Endothelial cell of umbilical vein (primary cell): ENCODE measurements around the gene MAS1L. TPM values are rescaled to one million over a fixed set of nuclear protein-coding genes. Genes with fewer than 3 reads are reported as not detected.

Source experiments
- BruUV-seq: library from RNA; stranded (reverse); fragments of 400-500 nt; replicated peaks from 2 replicates; lab custom pipeline; 2021; lab: Mats Ljungman, UMichigan
- CTCF ChIA-PET: fragments of 300-600, 350-600 bp; sonication (Branson Sonifier 250); formaldehyde crosslinking; loops from one replicate; lab custom pipeline; 2021; ENCODE audit warnings: antibody characterized with exemption, inconsistent platforms; lab: Charles Lee
- POLR2A ChIA-PET: fragments of 300-600, 350-600 bp; sonication (Branson Sonifier 250); formaldehyde crosslinking; loops from one replicate; lab custom pipeline; 2021; ENCODE audit warnings: antibody characterized with exemption, inconsistent platforms; lab: Charles Lee
- DNase-seq: peaks from one replicate; pipeline ENCODE4 v3.0.0-alpha.2; 2011; ENCODE audit warnings: low read depth, low spot score
- FAIRE-seq: peaks from 2 replicates; lab custom pipeline; 2011; peaks lifted over from hg19 to GRCh38; lab: Jason Lieb, UNC
- H2AFZ ChIP-seq: 2 replicates; pipeline ENCODE4 v1.6.0; 2012; ENCODE audit warnings: low read depth, low read length, control low read depth, inconsistent platforms
- H3K27ac ChIP-seq: 2 replicates; pipeline ENCODE4 v1.5.1; 2011; ENCODE audit warnings: low read depth, mild to moderate bottlenecking, control low read depth, low read length, moderate library complexity; ENCODE audit not compliant: insufficient read depth
- H3K27me3 ChIP-seq, 2 experiments: 2 replicates each; pipeline versions ENCODE4 v1.6.0 to v1.6.1; 2011; ENCODE audit warnings: low read length in 2 of 2, mixed read lengths in 1 of 2; ENCODE audit not compliant: control insufficient read depth in 2 of 2, insufficient read depth in 2 of 2
- H3K36me3 ChIP-seq, 2 experiments: 2 replicates in 1 of 2; 3 replicates in 1 of 2; pipeline ENCODE4 v1.5.1; 2011; ENCODE audit warnings: low read length in 2 of 2, mild to moderate bottlenecking in 1 of 2, moderate library complexity in 1 of 2; ENCODE audit not compliant: control insufficient read depth in 2 of 2, insufficient read depth in 2 of 2; ENCODE audit errors: extremely low read depth in 1 of 2
- H3K4me1 ChIP-seq: 3 replicates; pipeline ENCODE4 v1.5.1; 2011; ENCODE audit warnings: mild to moderate bottlenecking, low read length; ENCODE audit not compliant: control insufficient read depth, insufficient read depth; ENCODE audit errors: extremely low read depth
- H3K4me2 ChIP-seq: 2 replicates; pipeline ENCODE4 v1.6.1; 2011; ENCODE audit warnings: low read length, control low read depth, mixed read lengths; ENCODE audit not compliant: insufficient read depth
- H3K4me3 ChIP-seq, 3 experiments: fragments of 200-600 bp in 1 of 3; sonication (generic), shearing (Covaris generic) in 1 of 3; replicated peaks in 1 of 3; 2 replicates each; pipeline ENCODE4 v1.5.1; 2011 to 2016; ENCODE audit warnings: control low read depth in 3 of 3, low read length in 3 of 3, mild to moderate bottlenecking in 2 of 3, inconsistent platforms in 1 of 3, low read depth in 1 of 3, moderate library complexity in 1 of 3; ENCODE audit not compliant: insufficient read depth in 1 of 3
- H3K79me2 ChIP-seq: 2 replicates; pipeline ENCODE4 v1.6.0; 2012; ENCODE audit warnings: low read length, inconsistent platforms; ENCODE audit not compliant: control insufficient read depth, insufficient read depth
- H3K9ac ChIP-seq: replicated peaks from 2 replicates; pipeline ENCODE3; 2011; ENCODE audit warnings: low read length, control low read depth; ENCODE audit not compliant: insufficient read depth; ENCODE audit errors: extremely low read depth
- H3K9me1 ChIP-seq: replicated peaks from 3 replicates; pipeline ENCODE4 v1.6.0; 2011; ENCODE audit warnings: mild to moderate bottlenecking, low read length; ENCODE audit not compliant: control insufficient read depth, insufficient read depth; ENCODE audit errors: extremely low read depth
- H3K9me3 ChIP-seq: replicated peaks from 2 replicates; pipeline ENCODE4 v1.5.1; 2012; ENCODE audit warnings: low read length, inconsistent platforms; ENCODE audit not compliant: control insufficient read depth, insufficient read depth
- H4K20me1 ChIP-seq: replicated peaks from 2 replicates; pipeline ENCODE3; 2011; ENCODE audit warnings: mild to moderate bottlenecking, low read length; ENCODE audit not compliant: control insufficient read depth, insufficient read depth; ENCODE audit errors: extremely low read depth
- CTCF ChIP-seq, 2 donors: IDR thresholded peaks; 1 replicate in 1 of 2; 2 replicates in 1 of 2; pipeline ENCODE4 v1.5.1; 2011; ENCODE audit warnings: low read length in 2 of 2, mild to moderate bottlenecking in 2 of 2, moderate library complexity in 2 of 2, control low read depth in 1 of 2, inconsistent platforms in 1 of 2, low read depth in 1 of 2; ENCODE audit not compliant: insufficient read depth in 1 of 2; ENCODE audit errors: extremely low read depth in 1 of 2
- EZH2 ChIP-seq: IDR thresholded peaks from 2 replicates; pipeline ENCODE4 v1.6.1; 2012; ENCODE audit warnings: borderline replicate concordance, low read depth, mild to moderate bottlenecking, moderate library complexity, low read length, inconsistent platforms; ENCODE audit not compliant: severe bottlenecking
- FOS ChIP-seq: IDR thresholded peaks from 2 replicates; pipeline ENCODE4 v1.6.1; 2011; ENCODE audit warnings: mild to moderate bottlenecking, low read length, moderate library complexity, borderline replicate concordance; ENCODE audit not compliant: insufficient read depth
- GATA2 ChIP-seq: IDR thresholded peaks from 2 replicates; pipeline ENCODE4 v1.7.0; 2011; ENCODE audit warnings: low read depth, mild to moderate bottlenecking, moderate library complexity, mixed read lengths, low read length; ENCODE audit not compliant: insufficient read length, insufficient read depth
- JUN ChIP-seq: IDR thresholded peaks from 2 replicates; pipeline ENCODE4 v1.6.1; 2011; ENCODE audit warnings: borderline replicate concordance, low read depth; ENCODE audit not compliant: insufficient read length, insufficient read depth
- MAX ChIP-seq: IDR thresholded peaks from 2 replicates; pipeline ENCODE4 v1.6.1; 2011; ENCODE audit not compliant: insufficient read depth, insufficient read length
- MYC ChIP-seq: IDR thresholded peaks from one replicate; pipeline ENCODE4 v1.6.1; 2011; ENCODE audit warnings: mild to moderate bottlenecking, low read depth, low read length
- POLR2A ChIP-seq: IDR thresholded peaks from 2 replicates; pipeline ENCODE4 v1.6.1; 2012; ENCODE audit warnings: low read depth, mild to moderate bottlenecking, control low read depth, low read length
- POLR2AphosphoS5 ChIP-seq: IDR thresholded peaks from 2 replicates; pipeline ENCODE4 v1.6.1; 2012; ENCODE audit warnings: low read depth, mild to moderate bottlenecking, control low read depth, low read length, moderate library complexity; ENCODE audit not compliant: insufficient read depth
- dilution Hi-C: fragments of 300-500 bp; cut with MboI; formaldehyde crosslinking; loops from one replicate; pipeline ENCODE4 v1.15.0; 2019; ENCODE audit warnings: low sequenced_read_pairs; ENCODE audit not compliant: extremely low pct_ligation_motif_present
- intact Hi-C: fragments of 100-400 bp; cut with micrococcal nuclease; formaldehyde crosslinking; loops from one replicate; pipeline ENCODE4 v1.10.0; 2022
- polyA plus RNA-seq, 4 experiments: library from polyadenylated mRNA; depleted of rRNA in 3 of 4; stranded (reverse) in 3 of 4; unstranded in 1 of 4; fragments of >200 nt; gene quantifications; 2 replicates each; pipeline versions ENCODE4 v1.2.1 to v1.2.3, GENCODE V29; 2011 to 2012; ENCODE audit warnings: missing spikeins in 1 of 4
- total RNA-seq: library from RNA; stranded (reverse); gene quantifications from 2 replicates; pipeline ENCODE4 v1.2.3, GENCODE V29; 2021

Gene MAS1L
- total and polyA plus RNA-seq, 2 donors (not counting 3 experiments of a cell fraction or from before 2014, with no cell fraction given) = not detected

GRCh38 chr6:29479560-29479959 lies 8.2 kb downstream of the MAS1L start:
- BruUV-seq = no TSS peak
- Histone ChIP-seq H3K4me1 (no peaks in the 10 kb centered on the region), H3K9me3 (no peaks in the 10 kb centered on the region), H2AFZ (no peak overlapping the region), H3K9ac (no peak overlapping the region), H3K4me3 (no peak overlapping the region), H3K4me2 (no peak overlapping the region), H3K9me1 (no peaks in the 10 kb centered on the region), H4K20me1 (no peaks in the 10 kb centered on the region), H3K79me2 (no peaks in the 10 kb centered on the region), H3K36me3 (no peaks in the 10 kb centered on the region), H3K27me3 (no peaks in the 10 kb centered on the region), H3K27ac (no peak overlapping the region)
- DNase-seq (no peak), FAIRE-seq (no peak)
- TF ChIP-seq GATA2 (no peak), EZH2 (no peak), JUN (no peak), POLR2AphosphoS5 (no peak), FOS (no peak), MAX (no peak), POLR2A (no peak), CTCF (IDR thresholded peaks at IDR 0.05; ENCODE audit: extremely low read depth in 1 of 2, insufficient read depth in 1 of 2, low read depth in 1 of 2, low read length in 2 of 2) (no peak), MYC (no peak)
- ChIA-PET CTCF (no interaction called here), POLR2A (no interaction called here)
- dilution Hi-C loops (no loop called here), intact Hi-C loops (no loop called here)
